Motor neuron (in vitro differentiated cells): ENCODE data around the gene ADCY5. TPM values are rescaled to one million over a fixed set of nuclear protein-coding genes. Genes with fewer than 3 reads are reported as not detected.

ENCODE experiments used
- ATAC-seq, 8 experiments: fragments of 200-7000 bp; cut with Tn5 transposase; replicated peaks in 6 of 8; 2 replicates each; pipeline ENCODE4 v1.8.0; 2021; ENCODE audit warnings: mild to moderate bottlenecking in 8 of 8, moderate library complexity in 8 of 8
- H3K27ac ChIP-seq, 2 donors: fragments of 250-450 bp; sonication (Bioruptor Pico); 2 replicates each; pipeline ENCODE4 v1.9.0; 2021; ENCODE audit warnings: antibody characterized with exemption in 2 of 2, mild to moderate bottlenecking in 2 of 2, moderate library complexity in 1 of 2
- H3K4me1 ChIP-seq, 2 donors: fragments of 250-450 bp; sonication (Bioruptor Pico); replicated peaks in 1 of 2; 2 replicates each; pipeline ENCODE4 v1.6.1; 2021; ENCODE audit warnings: antibody characterized with exemption in 2 of 2, mild to moderate bottlenecking in 2 of 2, moderate library complexity in 1 of 2
- H3K4me3 ChIP-seq, 5 donors: fragments of 250-450 bp; sonication (Bioruptor Pico); 2 replicates each; pipeline ENCODE4 v1.9.0; 2021; ENCODE audit warnings: antibody characterized with exemption in 5 of 5, mild to moderate bottlenecking in 5 of 5, moderate library complexity in 4 of 5
- WGBS, 10 experiments: fragments of 450-650 bp; shearing (Covaris generic); methylation state at CpG; one replicate each; pipeline ENCODE4 v1.0.0; 2022; 5-methylcytosine and 5-hydroxymethylcytosine counted together
- in situ Hi-C, 9 experiments: fragments of 400-800 bp; cut with MboI; loops; one replicate each; pipeline ENCODE4 v1.15.0; 2021; ENCODE audit warnings: low sequenced_read_pairs in 9 of 9, low pct_unique_long_range_greater_than_20kb in 2 of 9; ENCODE audit not compliant: unreplicated experiment in 9 of 9
- total RNA-seq, 8 experiments: library from RNA; unstranded; fragments of 300-600 nt; gene quantifications; 2 replicates each; pipeline versions ENCODE4 v1.2.3 to v1.2.4, GENCODE V29; 2022

ADCY5 gene
- total RNA-seq, 8 experiments from 2014 or later: 0.49 to 14.4 (median 8.2) TPM

DNA sequence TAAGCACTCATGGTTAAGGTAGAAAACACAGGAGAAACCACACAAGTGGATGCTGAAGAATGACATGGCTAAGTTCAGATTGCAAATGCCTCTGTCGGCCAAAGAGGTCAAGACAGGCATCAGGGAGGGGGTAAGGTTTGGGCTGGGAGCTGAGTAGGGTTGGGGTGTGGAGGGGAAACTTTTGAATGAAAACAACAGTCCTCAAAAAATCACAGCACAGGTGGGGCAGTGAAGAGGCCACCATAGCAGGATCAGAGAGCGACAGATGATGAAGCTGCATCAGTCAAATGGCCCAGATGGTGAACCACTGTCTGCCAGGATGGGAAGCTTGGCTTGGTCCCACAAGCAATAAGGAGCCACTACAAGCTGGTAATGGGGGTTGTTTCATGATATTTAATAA is 74.9 kb downstream of the ADCY5 start:
- peaks cover 0 to 4% of the 10 kb centered on the region in 2 donors for H3K4me1 ChIP-seq
- ATAC-seq: no peak
- H3K4me3 ChIP-seq: no peak overlapping the region
- WGBS, 10 experiments: 100% methylated on average over 1 of the region's 2 CpGs; no CpG with 5 or more reads in 8 of the 10 experiments
- H3K27ac ChIP-seq: no peak overlapping the region
- in situ Hi-C loops: no loop called here

DNA sequence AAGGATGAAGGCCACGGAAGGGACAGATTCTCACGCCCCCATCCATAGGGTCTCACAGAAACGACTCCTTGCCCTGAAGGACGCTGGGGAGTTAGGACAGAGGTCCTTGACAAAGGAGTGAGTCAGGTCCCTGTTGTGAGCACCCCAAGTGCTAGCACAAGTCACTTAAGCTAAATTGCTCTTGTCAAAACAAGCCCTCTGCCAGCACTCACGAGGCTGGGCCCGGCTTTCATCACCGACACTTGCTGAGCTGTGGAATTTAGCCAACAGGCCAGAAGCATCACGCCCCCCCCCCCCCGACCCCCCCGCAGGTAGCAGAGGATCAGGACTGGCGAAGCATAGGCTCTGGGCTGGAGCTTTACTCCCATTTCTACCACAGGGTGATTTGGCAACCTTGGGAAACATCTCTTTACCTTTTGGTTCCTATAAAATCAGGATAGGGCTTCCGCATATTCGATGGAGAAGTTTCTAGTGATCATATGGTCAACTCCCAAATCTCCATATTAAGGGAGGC is 75.4 kb downstream of the ADCY5 start:
- WGBS, 10 experiments: 40 to 77% (median 66%) methylated on average over 2 to 9 of the region's 13 CpGs; no CpG with 5 or more reads in 4 of the 10 experiments
- in situ Hi-C loops: no loop called here
- H3K4me1 ChIP-seq: peaks cover 0 to 4% of the 10 kb centered on the region in 2 donors
- no peak overlapping the region for H3K4me3 ChIP-seq
- no peak overlapping the region for H3K27ac ChIP-seq
- ATAC-seq: peak in 1 of 8 experiments; percentile 56

GRCh38 chr3:123372686-123373473 is 76.0 kb downstream of the ADCY5 start:
- no peak overlapping the region for H3K27ac ChIP-seq
- ATAC-seq: peak in 3 of 8 experiments; percentile 24 to 77 (median 71)

GRCh38 chr3:123371859-123372685 is 76.8 kb downstream of the ADCY5 start:
- Histone ChIP-seq H3K4me1 (peaks cover 0 to 4% of the 10 kb centered on the region in 2 donors), H3K4me3 (no peak overlapping the region), H3K27ac (no peak overlapping the region)
- whole genome bisulfite sequencing, 10 experiments: 0 to 100% (median 73%) methylated on average over 1 to 3 of the region's 6 CpGs; no CpG with 5 or more reads in 5 of the 10 experiments
- no peak for ATAC-seq
- in situ Hi-C loops: no loop called here

More at GRCh38 chr3:123372686-123373473, 76.0 kb downstream of the ADCY5 start:
- in situ Hi-C loops: no loop called here
- WGBS, 10 experiments: 0 to 83% (median 79%) methylated on average over 1 to 6 of the region's 7 CpGs; no CpG with 5 or more reads in 1 of the 10 experiments
- no peak overlapping the region for H3K4me3 ChIP-seq
- peaks cover 0 to 4% of the 10 kb centered on the region in 2 donors for H3K4me1 ChIP-seq

DNA sequence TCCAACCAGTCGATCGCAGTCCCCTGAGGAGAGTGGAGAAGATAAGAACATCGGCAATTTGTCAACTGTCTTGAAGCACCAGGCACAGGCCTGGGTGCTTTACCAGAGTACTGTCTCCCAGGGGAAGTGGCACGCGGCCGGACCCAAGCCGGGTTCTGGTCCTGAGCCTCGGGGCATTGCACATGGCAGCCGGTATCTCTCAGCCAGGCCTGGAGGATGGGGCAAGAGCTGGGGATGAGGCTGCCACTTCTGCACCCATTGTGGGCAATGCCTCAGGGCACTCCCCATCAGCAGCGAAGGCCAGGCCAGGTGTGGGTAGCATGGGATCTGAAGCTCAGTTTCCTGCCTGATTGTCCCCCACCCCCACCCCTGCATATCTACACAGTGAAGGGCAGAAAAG is 77.5 kb downstream of the ADCY5 start:
- ATAC-seq: no peak
- 40 to 87% (median 67%) methylated on average over 1 to 9 of the region's 10 CpGs; no CpG with 5 or more reads in 6 of the 10 experiments for WGBS, 10 experiments
- in situ Hi-C loops: no loop called here

DNA sequence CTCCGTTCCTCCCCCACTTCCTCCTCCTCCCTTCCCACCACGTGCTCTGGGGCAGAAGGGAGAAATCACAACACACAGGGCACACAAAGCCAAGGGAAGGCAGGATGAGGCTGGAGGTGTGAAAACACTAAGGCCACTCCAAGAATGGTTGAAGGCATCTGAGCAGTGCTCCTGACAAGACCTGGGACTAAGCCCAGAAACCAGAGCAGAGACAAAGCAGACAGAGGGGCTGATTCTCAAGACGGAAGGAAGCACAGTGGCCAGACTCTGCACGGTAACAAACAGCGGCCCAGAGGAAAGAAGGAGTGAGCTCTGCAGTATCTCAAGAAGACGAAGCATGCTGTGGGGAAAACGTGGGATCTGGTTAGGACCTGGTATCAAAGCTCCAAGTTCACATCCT is 78.1 kb downstream of the ADCY5 start:
- ATAC-seq: no peak
- 0 to 73% (median 58%) methylated on average over 2 to 4 of the region's 7 CpGs; no CpG with 5 or more reads in 2 of the 10 experiments for WGBS, 10 experiments
- H3K27ac ChIP-seq: no peak overlapping the region
- H3K4me3 ChIP-seq: no peak overlapping the region
- in situ Hi-C loops: no loop called here
- peaks cover 0 to 4% of the 10 kb centered on the region in 2 donors for H3K4me1 ChIP-seq

More for the DNA sequence above, 77.5 kb downstream of the ADCY5 start:
- no peak overlapping the region for H3K27ac ChIP-seq
- peaks cover 0 to 4% of the 10 kb centered on the region in 2 donors for H3K4me1 ChIP-seq
- no peak overlapping the region for H3K4me3 ChIP-seq

GRCh38 chr3:123369085-123369484 is 79.8 kb downstream of the ADCY5 start:
- no peak for ATAC-seq
- H3K27ac ChIP-seq: no peak overlapping the region
- 80 to 100% (median 83%) methylated on average over 1 to 3 of the region's 3 CpGs; no CpG with 5 or more reads in 3 of the 10 experiments for WGBS, 10 experiments
- in situ Hi-C loops: no loop called here
- H3K4me1 ChIP-seq: no peaks in the 10 kb centered on the region
- H3K4me3 ChIP-seq: no peak overlapping the region

DNA sequence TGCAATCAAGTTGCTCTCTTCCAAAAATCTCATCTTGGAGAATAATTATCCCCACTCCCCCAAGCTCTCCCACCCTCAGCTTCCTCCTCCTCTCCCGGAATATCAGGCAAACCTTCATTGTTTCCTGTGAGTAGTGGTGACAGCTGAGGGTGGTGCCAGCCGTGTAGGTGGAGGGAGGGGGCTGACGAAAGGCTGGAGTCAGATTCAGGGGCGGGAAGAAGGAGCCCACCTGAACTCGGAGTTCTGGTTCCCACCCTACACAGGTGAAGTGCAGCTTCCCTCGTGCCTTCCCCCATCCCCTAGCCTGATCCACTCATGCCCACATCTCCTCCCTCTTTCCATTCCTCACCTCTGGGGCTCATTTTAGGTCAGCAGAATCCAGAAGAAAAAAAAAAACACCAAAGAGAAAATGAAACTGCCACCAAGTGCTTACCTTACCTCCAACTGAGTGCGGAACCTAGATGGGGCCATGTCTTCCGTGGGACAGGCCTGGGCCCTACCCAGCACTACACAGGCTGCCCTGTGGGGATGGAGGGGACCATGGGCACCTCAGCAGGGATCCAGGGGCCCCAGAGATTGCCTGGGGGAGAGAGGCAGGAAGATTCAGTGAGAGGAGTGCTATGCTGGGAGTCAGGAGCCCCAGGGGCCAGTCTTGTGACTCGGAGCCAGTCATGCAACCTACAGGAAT is 81.3 kb downstream of the ADCY5 start:
- H3K27ac ChIP-seq: no peak overlapping the region
- WGBS, 10 experiments: 20 to 100% (median 56%) methylated on average over 1 to 5 of the region's 9 CpGs; no CpG with 5 or more reads in 4 of the 10 experiments
- in situ Hi-C loops: no loop called here
- no peak overlapping the region for H3K4me3 ChIP-seq
- no peak for ATAC-seq
- no peaks in the 10 kb centered on the region for H3K4me1 ChIP-seq

DNA sequence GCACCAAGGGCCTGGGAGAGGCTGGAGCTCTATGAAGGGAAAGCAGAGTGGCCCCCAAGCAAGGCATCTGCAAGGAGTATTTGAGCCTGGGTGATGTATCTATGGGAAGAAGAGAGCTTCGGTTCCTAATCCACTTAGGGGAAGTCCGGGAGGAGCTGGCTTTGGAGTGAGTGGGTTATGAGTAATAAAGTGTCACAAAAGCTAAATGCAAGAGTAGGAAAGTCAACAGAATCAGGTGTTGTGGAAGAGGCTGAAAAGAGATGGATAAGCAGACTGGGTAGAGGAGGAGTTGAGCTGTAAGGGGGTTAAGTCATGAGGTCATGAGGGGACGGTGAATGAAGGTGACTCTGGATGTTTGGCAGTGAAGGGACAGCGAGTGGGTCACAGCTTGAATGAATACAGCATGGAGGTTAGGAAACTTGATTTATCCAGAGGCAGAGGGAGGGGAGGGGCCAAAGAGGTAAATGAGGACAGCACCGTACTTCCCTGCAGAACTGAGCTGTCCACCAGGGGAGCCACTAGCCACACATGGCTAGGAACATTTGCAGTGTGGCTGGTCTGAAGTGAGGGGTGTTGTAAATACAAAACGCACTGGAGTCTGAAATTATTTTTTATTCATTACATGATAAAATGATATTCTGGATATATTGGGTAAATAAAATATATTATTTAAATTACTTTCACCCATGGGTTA is 83.3 kb downstream of the ADCY5 start:
- no peaks in the 10 kb centered on the region for H3K4me1 ChIP-seq
- ATAC-seq: peak; percentile 57 to 98 (median 93)
- WGBS, 10 experiments: 30 to 89% (median 62%) methylated on average over 2 to 6 of the region's 6 CpGs
- in situ Hi-C loops: no loop called here
- H3K27ac ChIP-seq: no peak overlapping the region
- H3K4me3 ChIP-seq: no peak overlapping the region

DNA sequence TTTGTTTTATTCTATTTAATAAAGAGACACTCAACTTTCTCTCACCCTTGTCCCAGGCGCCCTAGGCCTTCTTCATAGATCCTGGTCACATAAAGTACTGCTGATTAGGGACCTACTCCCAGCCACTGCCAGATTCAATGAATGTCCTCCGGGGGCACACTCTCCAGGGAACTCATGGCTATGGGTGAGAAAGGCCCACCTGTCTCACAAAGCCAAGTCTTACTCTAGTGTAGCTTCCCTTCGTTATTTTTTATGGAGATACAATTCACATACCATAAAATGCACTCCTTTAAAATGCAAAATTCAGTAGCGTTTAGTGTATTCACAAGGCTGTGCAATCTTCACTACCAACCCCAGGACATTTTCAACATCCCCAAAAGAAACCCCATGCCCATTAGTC is 87.8 kb downstream of the ADCY5 start:
- peaks cover 0 to 3% of the 10 kb centered on the region in 2 donors for H3K4me1 ChIP-seq
- in situ Hi-C loops: no loop called here
- ATAC-seq: peak in 2 of 8 experiments; percentile 51 to 71
- no peak overlapping the region for H3K27ac ChIP-seq
- H3K4me3 ChIP-seq: no peak overlapping the region
- WGBS, 10 experiments: 0 to 83% (median 30%) methylated on average over 1 to 3 of the region's 4 CpGs; no CpG with 5 or more reads in 1 of the 10 experiments

DNA sequence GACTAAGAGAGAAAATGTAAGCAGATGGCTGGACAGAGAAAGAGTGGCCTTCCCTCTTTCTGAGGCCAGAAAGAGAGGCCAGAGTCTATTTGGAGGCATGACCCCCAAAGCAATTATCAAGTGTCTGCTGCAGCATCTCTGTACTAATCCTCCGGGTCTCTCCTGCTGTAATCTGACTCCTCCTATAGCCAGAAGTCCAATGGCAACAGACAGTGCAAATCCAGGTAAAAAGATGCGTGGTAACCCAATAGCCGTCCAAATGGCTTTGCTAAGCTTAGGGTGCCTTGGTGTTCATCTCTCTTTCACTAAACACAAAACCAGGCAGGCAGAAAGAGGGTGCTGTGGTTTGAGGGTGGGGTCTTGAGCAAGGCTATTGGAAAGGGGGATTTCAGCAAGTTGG is 91.6 kb downstream of the ADCY5 start:
- WGBS, 10 experiments: 0 to 92% (median 36%) methylated on average over 1 to 3 of the region's 3 CpGs; no CpG with 5 or more reads in 3 of the 10 experiments
- Histone ChIP-seq H3K27ac (no peak overlapping the region), H3K4me3 (no peak overlapping the region), H3K4me1 (peaks cover 0 to 3% of the 10 kb centered on the region in 2 donors)
- in situ Hi-C loops: no loop called here
- no peak for ATAC-seq

DNA sequence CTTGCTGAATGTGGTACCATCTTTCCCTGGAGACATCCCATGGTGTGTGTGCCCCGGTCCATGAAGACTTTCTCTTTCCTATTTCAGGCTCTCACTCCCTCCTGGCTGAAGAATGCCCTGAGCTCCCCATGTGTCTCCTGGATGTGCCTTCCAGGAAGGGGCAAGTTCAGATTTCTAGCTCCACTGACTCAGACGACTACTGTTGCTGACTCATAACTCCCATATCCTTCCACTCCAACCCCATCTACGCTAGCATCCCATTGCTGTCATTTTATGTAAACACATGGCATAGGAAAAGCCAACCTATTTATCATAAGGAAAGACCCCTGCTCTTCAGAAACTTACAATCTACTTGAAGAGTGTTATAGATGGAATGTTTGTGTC is 95.0 kb downstream of the ADCY5 start:
- in situ Hi-C loops: no loop called here
- Histone ChIP-seq H3K4me1 (peaks cover 0 to 8% of the 10 kb centered on the region in 2 donors), H3K4me3 (no peak overlapping the region), H3K27ac (no peak overlapping the region)
- ATAC-seq: peak in 1 of 8 experiments; percentile 25
- WGBS, 10 experiments: 17 to 93% (median 60%) methylated on average over 1 to 3 of the region's 3 CpGs; no CpG with 5 or more reads in 5 of the 10 experiments
